ENCODE results near the gene SLC8A3.
A peak's percentile ranks its signal among the peaks of the same experiment; 100 is the strongest.

The SLC8A3 gene

DNA sequence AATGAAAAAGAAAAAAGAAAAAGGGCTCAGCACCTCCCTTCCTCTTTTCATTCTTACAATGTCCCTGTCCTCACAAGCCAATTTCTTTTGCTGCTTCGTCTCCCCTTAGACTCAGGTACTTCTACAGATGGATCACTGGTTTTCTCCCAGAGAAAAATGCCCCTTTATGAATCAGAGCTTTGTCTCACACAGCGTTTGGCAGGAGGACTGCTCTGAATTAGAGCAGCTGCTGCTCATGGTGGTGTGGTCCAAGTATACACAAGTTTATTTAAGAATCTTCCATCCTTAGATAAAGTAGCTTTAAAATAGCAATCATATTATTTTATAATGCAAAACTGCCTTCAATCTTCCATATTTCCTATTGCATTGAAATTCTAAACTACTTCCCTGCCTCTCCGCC lies 80.3 kb downstream of the SLC8A3 start:
- no peak for DNase-seq

GRCh38 chr14:70107309-70107708 lies 81.4 kb downstream of the SLC8A3 start:
- no peak for DNase-seq

GRCh38 chr14:70100071-70100470 lies 88.7 kb downstream of the SLC8A3 start:
- DNase-seq: no peak

DNA sequence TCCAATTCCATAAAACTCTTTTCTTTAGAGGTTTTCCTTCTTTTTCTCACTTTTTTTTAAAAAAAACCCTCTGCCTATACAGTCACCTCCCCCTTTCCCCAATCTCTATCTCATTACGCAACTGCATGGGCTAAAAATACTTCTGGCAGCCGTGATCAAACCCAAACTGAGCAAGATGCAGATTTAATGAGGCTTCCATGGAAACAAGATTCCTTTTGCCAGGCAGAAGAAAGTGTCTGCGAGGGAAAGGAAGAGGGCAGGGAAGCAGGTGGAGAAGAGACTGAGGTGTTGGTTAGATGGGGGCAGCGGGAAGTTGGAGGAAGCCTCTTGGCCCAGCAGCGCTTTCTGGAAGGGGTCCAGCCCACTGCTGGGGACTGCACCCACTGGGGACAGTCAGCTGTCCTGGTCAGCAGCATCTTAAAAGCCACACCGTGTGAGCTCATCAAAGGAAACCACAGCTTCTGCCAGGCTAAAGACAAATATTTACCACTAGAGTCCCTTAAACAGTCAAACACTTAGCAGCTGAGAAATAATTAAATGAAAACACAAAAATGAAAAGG lies 90.4 kb downstream of the SLC8A3 start:
- DNase-seq: no peak

DNA sequence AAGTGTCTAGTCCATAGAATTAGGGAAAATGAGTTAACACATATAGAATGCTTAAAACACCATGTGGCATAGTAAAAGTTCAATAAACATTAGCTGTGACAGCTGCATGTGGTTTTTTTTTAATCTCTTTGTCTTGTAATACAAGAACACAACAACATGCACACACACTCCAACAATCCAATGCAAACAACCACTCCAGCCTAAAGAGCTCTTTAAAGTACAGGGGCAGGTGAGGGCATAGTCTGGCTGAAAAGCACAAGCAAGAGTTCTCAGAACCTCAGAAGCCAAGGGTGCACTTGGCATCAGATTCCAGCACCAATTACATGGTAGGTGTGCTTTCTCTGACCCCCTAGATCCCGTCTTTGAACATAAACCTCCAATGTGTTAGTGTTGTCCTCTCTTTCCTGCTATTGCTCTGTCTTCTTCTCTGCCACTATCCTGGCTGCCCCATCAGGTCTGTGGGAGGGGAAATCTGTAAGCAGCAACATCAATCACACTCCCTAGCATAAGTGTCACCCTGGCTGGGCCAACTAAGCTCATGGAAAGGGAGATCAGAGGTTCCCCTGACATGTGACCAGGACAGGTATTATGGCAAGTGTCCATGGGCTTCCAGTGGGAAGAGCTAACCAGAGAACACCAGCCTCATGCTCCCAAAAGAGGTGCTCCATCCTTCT lies 91.0 kb downstream of the SLC8A3 start:
- peak; percentile 83 for DNase-seq

GRCh38 chr14:70096866-70097265 lies 91.9 kb downstream of the SLC8A3 start:
- DNase-seq: peak; percentile 2

- DNase-seq: no peak
These were observed 94.1 kb downstream of the SLC8A3 start for GRCh38 chr14:70094631-70095030.

DNA sequence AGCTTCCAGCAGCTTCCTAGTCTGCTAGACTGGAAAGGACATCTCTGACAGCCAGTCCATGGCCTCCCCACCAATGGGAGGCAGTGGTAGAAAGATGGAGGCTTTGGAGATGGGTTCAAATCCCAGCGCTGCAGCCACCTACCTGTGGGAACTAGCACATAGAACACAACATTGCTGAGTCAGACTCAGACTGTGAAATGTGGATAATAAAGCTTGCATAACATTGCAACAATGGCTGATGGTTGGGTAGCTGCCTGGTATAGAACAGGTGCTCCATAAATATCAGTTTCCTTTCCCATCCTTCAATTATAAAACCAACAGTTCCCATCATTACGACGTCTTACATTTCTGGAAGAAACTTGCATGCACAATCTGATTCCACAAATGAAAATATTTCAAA lies 94.6 kb downstream of the SLC8A3 start:
- DNase-seq: no peak

GRCh38 chr14:70093156-70093555 lies 95.6 kb downstream of the SLC8A3 start:
- no peak for DNase-seq

- no peak for DNase-seq
These were observed 101.4 kb downstream of the SLC8A3 start for GRCh38 chr14:70087380-70087697.

DNA sequence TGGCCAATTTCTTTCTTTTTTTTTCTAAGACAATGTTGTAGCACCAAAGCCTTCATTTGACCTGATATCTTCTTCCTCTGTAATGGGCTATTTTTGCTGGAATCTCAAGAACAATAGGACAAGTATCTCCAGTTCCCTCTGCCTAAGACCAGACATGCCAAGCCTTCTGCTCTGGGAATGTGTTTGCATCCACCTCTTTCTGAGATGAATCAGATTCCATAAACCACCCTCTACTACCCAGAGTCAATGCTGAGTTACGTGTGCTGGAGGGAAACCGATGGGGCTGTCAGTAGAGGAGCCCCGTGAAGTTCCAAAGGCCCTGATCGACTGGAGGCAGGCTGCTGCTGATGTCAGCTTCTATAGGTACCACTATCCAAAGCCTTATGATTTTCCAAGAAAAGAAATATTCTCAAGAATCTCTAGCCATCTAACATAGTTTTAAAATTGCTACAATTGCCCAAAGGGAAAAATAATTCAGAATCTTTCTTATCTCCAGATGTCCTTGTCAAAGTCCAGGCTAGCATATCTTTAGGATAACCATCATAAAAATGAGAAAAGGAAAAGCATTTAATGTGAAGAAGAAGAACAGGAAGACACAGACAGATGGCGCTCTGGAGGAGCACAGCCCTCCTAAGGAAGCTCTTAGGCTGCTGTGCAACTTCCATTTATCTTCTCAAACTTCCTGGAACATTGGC lies 101.9 kb downstream of the SLC8A3 start:
- DNase-seq: peak; percentile 16

GRCh38 chr14:70084226-70084625 lies 104.5 kb downstream of the SLC8A3 start:
- DNase-seq: no peak

DNA sequence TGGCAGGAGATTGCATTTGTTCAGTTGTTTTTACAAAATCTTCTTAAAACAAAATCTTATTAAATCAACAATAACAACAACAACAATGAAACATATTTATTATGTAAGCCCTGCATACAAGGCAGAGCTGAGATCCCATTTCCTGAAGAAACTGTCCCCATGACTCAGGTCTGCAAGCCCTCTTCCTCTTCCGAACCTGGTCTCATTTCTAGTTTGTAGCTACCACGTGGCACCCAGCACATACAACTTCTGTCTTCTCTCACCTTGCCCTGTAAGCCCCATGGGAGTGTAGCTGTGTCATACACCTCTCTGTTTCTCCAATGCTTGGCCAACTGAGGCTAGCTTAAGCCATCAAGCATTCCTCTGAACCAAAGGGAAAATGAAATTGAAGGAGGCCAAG lies 106.4 kb downstream of the SLC8A3 start:
- no peak for DNase-seq

GRCh38 chr14:70080076-70080475 lies 108.7 kb downstream of the SLC8A3 start:
- no peak for DNase-seq

GRCh38 chr14:70078329-70078728 lies 110.4 kb downstream of the SLC8A3 start:
- DNase-seq: no peak

- DNase-seq: no peak
These were observed 111.0 kb downstream of the SLC8A3 start for GRCh38 chr14:70077720-70078119.

GRCh38 chr14:70077005-70077404 lies 111.7 kb downstream of the SLC8A3 start:
- DNase-seq: no peak

DNA sequence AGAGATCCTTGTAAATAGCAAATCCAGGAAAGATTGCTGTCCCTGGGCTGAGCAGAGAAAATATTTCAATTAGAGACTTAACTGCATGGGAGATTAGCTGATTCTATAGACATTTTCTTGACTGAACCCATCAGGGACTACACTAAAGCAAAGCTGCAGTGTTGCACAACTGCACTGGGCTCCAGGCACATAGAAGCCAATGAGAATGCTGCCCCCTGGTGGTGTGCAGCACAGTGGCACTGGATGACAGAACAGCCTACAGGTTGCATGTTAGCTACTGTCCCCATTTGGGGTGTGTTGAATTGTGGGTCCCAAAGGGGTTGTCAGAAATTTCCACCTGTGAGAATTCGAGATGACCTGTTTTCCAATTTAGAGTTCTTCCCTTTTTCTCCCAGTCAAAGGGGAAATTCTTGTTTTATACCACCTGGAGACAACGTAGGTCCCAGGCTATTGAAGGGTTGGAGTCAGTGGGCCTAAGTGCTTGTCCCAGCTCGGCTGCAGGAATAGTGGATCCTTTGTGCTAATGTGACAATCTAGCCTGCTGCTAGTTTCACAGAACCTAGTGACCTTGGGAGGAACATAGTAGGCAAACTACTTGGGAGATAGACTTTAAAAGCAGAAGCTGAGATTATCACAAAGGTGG lies 114.7 kb downstream of the SLC8A3 start:
- DNase-seq: peak; percentile 52

- DNase-seq: no peak
These were observed 119.6 kb downstream of the SLC8A3 start for GRCh38 chr14:70069186-70069585.

- no peak for DNase-seq
These were observed 120.9 kb downstream of the SLC8A3 start for GRCh38 chr14:70067810-70068209.

DNA sequence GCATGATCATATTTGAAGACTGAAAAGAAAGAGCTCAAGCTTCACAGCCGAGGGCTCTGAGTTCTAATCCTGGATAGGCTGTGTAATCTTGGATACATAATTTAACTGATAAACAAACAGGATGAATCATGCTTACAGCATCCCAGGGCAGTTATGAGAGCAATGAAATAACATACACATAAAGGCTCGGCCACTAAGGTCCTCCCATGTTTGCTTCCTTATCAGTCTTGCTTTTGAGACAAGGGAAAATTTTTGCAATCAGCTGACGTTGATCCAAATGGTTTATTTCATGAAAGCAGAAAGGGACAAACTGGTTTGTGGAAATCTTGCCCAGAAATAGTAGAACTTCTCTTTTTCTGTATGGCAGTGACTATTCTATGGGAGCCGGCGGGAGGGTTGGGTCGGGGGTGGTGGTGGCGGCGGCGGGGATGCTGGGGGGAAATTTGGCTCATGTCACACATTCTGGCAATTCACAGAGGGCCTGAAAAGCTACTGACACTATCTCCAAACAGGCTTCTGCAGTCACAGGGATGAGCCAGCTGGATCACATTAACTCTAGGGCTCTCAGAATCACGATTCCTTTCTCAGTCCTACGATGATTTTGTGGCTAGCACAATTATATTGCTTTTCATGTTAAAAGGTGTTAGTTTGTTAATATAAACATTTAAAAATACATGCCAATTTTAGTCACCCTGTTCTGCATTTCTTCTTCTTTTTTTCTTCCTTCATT lies 124.5 kb downstream of the SLC8A3 start:
- DNase-seq: no peak

DNA sequence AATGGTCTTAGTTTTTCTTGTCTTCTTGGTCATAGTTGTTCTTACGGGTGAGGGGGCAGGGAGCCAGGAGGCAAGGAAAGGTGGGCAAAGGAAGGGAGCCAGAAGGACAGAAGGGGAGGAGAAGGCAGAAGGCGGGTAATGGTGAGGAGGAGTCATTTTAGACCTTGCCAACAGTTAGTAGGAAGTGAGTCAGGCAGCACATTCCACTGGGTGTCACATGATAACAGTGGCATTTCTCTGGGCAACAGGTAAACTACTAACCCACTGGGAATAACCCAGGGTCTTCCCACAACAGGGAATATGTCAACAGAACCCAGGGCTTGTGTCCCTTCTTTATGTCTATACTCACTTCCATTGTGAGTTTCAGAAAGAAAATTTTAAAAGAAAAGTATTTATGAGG lies 127.6 kb downstream of the SLC8A3 start:
- DNase-seq: no peak

DNA sequence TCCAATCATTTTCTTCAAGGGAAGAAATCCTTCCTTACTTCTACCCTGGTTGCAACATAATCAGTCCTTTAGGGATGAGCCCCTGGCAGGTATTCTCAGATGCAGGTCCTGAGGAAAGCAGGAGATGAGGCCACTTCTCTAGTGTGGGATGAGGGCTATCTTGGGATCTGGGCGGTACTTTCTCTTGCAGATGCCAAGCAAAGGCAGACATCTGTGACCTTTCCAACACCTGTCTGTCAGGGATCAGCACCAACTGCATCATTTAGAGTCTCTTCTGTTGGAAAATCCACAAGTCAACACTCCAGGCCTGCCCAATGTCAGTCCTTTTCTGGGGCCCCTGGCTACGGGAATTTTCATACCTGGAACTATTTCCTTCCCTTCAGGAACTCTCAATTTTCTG lies 129.2 kb downstream of the SLC8A3 start:
- no peak for DNase-seq
